Spleen (tissue), 11 donors: ENCODE measurements around the gene TENM3. TPM values are rescaled to one million over a fixed set of nuclear protein-coding genes. Genes with fewer than 3 reads are reported as not detected.

Experiments used
- DNase-seq: peaks from one replicate; pipeline ENCODE4 v3.0.0-alpha.2; 2020
- H3K27ac ChIP-seq, 8 donors: fragments of 200-600 bp; sonication (generic) in 7 of 8; 1 replicate in 4 of 8; 2 replicates in 4 of 8; pipeline versions ENCODE4 v1.5.0 to v1.8.0; 2016 to 2021; ENCODE audit warnings: inconsistent platforms in 4 of 8, mild to moderate bottlenecking in 4 of 8, moderate library complexity in 1 of 8
- H3K27me3 ChIP-seq, 7 donors: fragments of 200-600 bp; sonication (generic) in 6 of 7; replicated peaks in 1 of 7; 1 replicate in 4 of 7; 2 replicates in 3 of 7; pipeline versions ENCODE4 v1.5.0 to v1.8.0; 2016 to 2021; ENCODE audit warnings: inconsistent platforms in 3 of 7, mild to moderate bottlenecking in 1 of 7
- H3K36me3 ChIP-seq, 6 donors: fragments of 200-600 bp; sonication (generic) in 5 of 6; 1 replicate in 4 of 6; 2 replicates in 2 of 6; pipeline versions ENCODE4 v1.5.0 to v1.8.0; 2016 to 2021; ENCODE audit warnings: inconsistent platforms in 2 of 6
- H3K4me1 ChIP-seq, 6 donors: fragments of 200-600 bp; sonication (generic) in 5 of 6; 1 replicate in 3 of 6; 2 replicates in 3 of 6; pipeline versions ENCODE4 v1.5.0 to v1.8.0; 2016 to 2021; ENCODE audit warnings: inconsistent platforms in 3 of 6
- H3K4me3 ChIP-seq, 8 donors: fragments of 200-600 bp; sonication (generic) in 7 of 8; 1 replicate in 4 of 8; 2 replicates in 4 of 8; pipeline versions ENCODE4 v1.5.0 to v1.8.0; 2016 to 2021; ENCODE audit warnings: inconsistent platforms in 4 of 8, mild to moderate bottlenecking in 4 of 8, moderate library complexity in 2 of 8
- H3K9me3 ChIP-seq, 8 donors: fragments of 200-600 bp; sonication (generic) in 7 of 8; 1 replicate in 4 of 8; 2 replicates in 4 of 8; pipeline versions ENCODE4 v1.5.0 to v1.8.0; 2016 to 2021; ENCODE audit warnings: inconsistent platforms in 4 of 8
- CTCF ChIP-seq, 11 experiments: fragments of 200-600 bp in 7 of 11; fragments of 450-650 bp in 4 of 11; sonication (generic) in 4 of 11; IDR thresholded peaks in 8 of 11; conservative IDR thresholded peaks in 3 of 11; 1 replicate in 7 of 11; 2 replicates in 4 of 11; pipeline versions ENCODE4 v1.4.0 to v1.8.0; 2016 to 2021; ENCODE audit warnings: antibody characterized with exemption in 11 of 11, inconsistent platforms in 4 of 11, mild to moderate bottlenecking in 1 of 11
- POLR2A ChIP-seq, 3 donors: fragments of 450-650 bp; IDR thresholded peaks; one replicate each; pipeline ENCODE4 v1.5.1; 2017; ENCODE audit warnings: antibody characterized with exemption in 3 of 3, mild to moderate bottlenecking in 1 of 3
- POLR2AphosphoS5 ChIP-seq, 3 donors: sonication (generic); formaldehyde crosslinking; IDR thresholded peaks; one replicate each; pipeline ENCODE4 v1.5.1; 2017; ENCODE audit warnings: antibody characterized with exemption in 3 of 3
- WGBS, 5 donors: extraction: QIAGEN DNeasy Blood & Tissue Kit in 3 of 5; methylation state at CpG; one replicate each; pipeline versions ENCODE4 v1.1.5 to v1.1.7; 2013 to 2018; 5-methylcytosine and 5-hydroxymethylcytosine counted together
- intact Hi-C: fragments of 100-400 bp; cut with DNase I; formaldehyde crosslinking; loops from one replicate; pipeline ENCODE4 v1.15.0; 2023; ENCODE audit warnings: low total_unique reads
- polyA plus RNA-seq, 3 donors: library from polyadenylated mRNA; stranded (reverse); fragments of 200-250 nt; gene quantifications; one replicate each; pipeline ENCODE4 v1.2.1, GENCODE V29; 2013
- total RNA-seq, 7 donors: library from RNA; depleted of rRNA in 3 of 7; stranded (reverse); fragments of >200 nt in 3 of 7; fragmentation: NEBNext Ultra II Directional in 4 of 7; extraction: Animal tissue kit (Norgen Biotek cat#: 25700) in 4 of 7; gene quantifications; one replicate each; pipeline versions ENCODE4 v1.1.0 to v1.2.1, GENCODE V29; 2016 to 2021
- donor health status: healthy with polysubstance abuse.
- donor health status: DM: no; HTN: no; CAD: no; lungs with moderate emphysema.
- donor health status: DM: no; HTN: no; CAD: no.
- donor health status: Bipolar disorder and iron deficiency.
- donor health status: healthy.
- donor health status: DM: no; HTN: no; CAD: no.
- donor health status: DM: yes; HTN: yes; CAD: no.

Gene TENM3
- total and polyA plus RNA-seq, 10 donors, result 0.37 to 45.6 (median 17.7) TPM

- no peak overlapping the region for H3K27ac ChIP-seq
- no peak for DNase-seq
- intact Hi-C loops, result no loop called here
- TF ChIP-seq POLR2A (IDR thresholded peaks at IDR 0.05) (no peak), CTCF (IDR thresholded peaks at IDR 0.05 in 8 of 11, conservative IDR thresholded peaks at IDR 0.05 in 3 of 11) (no peak), POLR2AphosphoS5 (IDR thresholded peaks at IDR 0.05) (no peak)
- H3K4me1 ChIP-seq, result no peaks in the 10 kb centered on the region
- peaks cover 0 to 7% (median 0%) of the 10 kb centered on the region in 8 donors for H3K9me3 ChIP-seq
- no peak overlapping the region for H3K4me3 ChIP-seq
- 87 to 94% (median 91%) methylated on average over 3 of the region's 3 CpGs for WGBS, 5 donors
- no peaks in the 10 kb centered on the region for H3K36me3 ChIP-seq
- H3K27me3 ChIP-seq, result no peaks in the 10 kb centered on the region
Observed at GRCh38 chr4:182286035-182286434, 42.8 kb downstream of the TENM3 start.

DNA sequence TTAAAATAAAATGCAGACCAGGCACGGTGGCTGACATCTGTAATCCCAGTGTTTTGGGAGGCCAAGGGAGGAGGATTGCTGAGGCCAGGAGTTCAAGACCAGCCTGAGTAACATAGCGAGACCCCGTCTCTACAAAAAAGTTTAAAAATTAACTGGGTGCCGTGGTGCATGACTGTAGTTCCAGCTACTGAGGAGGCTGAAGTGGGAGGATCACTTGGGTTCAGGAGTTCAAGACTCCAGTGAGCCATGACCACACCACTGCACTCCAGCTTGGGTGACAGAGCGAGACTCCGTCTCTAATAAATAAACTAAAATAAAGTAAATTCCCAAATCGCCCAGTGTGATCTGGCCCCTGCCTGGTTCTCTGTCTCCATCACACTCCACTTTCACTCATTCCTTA, 43.7 kb downstream of the TENM3 start:
- intact Hi-C loops, result no loop called here
- H3K4me1 ChIP-seq, result no peaks in the 10 kb centered on the region
- H3K27ac ChIP-seq, result no peak overlapping the region
- H3K27me3 ChIP-seq, result no peaks in the 10 kb centered on the region
- TF ChIP-seq CTCF (IDR thresholded peaks at IDR 0.05 in 8 of 11, conservative IDR thresholded peaks at IDR 0.05 in 3 of 11) (no peak), POLR2A (IDR thresholded peaks at IDR 0.05) (no peak), POLR2AphosphoS5 (IDR thresholded peaks at IDR 0.05) (no peak)
- 81 to 95% (median 90%) methylated on average over 7 of the region's 7 CpGs for WGBS, 5 donors
- no peaks in the 10 kb centered on the region for H3K36me3 ChIP-seq
- H3K9me3 ChIP-seq, result peaks cover 0 to 7% (median 0%) of the 10 kb centered on the region in 8 donors
- H3K4me3 ChIP-seq, result no peak overlapping the region
- DNase-seq, result no peak

GRCh38 chr4:182288534-182288933, 45.3 kb downstream of the TENM3 start:
- H3K27ac ChIP-seq, result no peak overlapping the region
- no peak for TF ChIP-seq POLR2AphosphoS5 (IDR thresholded peaks at IDR 0.05)
- TF ChIP-seq CTCF (IDR thresholded peaks at IDR 0.05 in 8 of 11, conservative IDR thresholded peaks at IDR 0.05 in 3 of 11), result no peak
- H3K36me3 ChIP-seq, result no peaks in the 10 kb centered on the region
- no peak overlapping the region for H3K4me3 ChIP-seq
- H3K4me1 ChIP-seq, result no peaks in the 10 kb centered on the region
- no peak for DNase-seq
- 83 to 89% (median 86%) methylated on average over 7 of the region's 7 CpGs for WGBS, 5 donors
- H3K9me3 ChIP-seq, result peaks cover 0 to 7% (median 0%) of the 10 kb centered on the region in 8 donors
- intact Hi-C loops, result no loop called here
- H3K27me3 ChIP-seq, result no peaks in the 10 kb centered on the region

- Histone ChIP-seq H3K9me3 (peaks cover 0 to 7% (median 0%) of the 10 kb centered on the region in 8 donors), H3K4me3 (no peak overlapping the region), H3K4me1 (no peaks in the 10 kb centered on the region), H3K36me3 (no peaks in the 10 kb centered on the region), H3K27me3 (no peaks in the 10 kb centered on the region), H3K27ac (no peak overlapping the region)
- TF ChIP-seq CTCF (IDR thresholded peaks at IDR 0.05 in 8 of 11, conservative IDR thresholded peaks at IDR 0.05 in 3 of 11) (no peak), POLR2AphosphoS5 (IDR thresholded peaks at IDR 0.05) (no peak), POLR2A (IDR thresholded peaks at IDR 0.05) (no peak)
- intact Hi-C loops, result no loop called here
- no peak for DNase-seq
- WGBS, 5 donors, result 76 to 84% (median 82%) methylated on average over 10 to 13 of the region's 13 CpGs
Observed at GRCh38 chr4:182289809-182290208, 46.6 kb downstream of the TENM3 start.
